Measurements from ENCODE around the gene DOCK4. TPM values are rescaled to one million over a fixed set of nuclear protein-coding genes. Genes with fewer than 3 reads are reported as not detected.

DOCK4 gene
- total and polyA plus RNA-seq, 2 of the 8 experiments (the other 6 are each of a cell fraction or from before 2014, with no cell fraction given) = 5.1 to 23.6 TPM

- TF ChIP-seq, protein P1, sequence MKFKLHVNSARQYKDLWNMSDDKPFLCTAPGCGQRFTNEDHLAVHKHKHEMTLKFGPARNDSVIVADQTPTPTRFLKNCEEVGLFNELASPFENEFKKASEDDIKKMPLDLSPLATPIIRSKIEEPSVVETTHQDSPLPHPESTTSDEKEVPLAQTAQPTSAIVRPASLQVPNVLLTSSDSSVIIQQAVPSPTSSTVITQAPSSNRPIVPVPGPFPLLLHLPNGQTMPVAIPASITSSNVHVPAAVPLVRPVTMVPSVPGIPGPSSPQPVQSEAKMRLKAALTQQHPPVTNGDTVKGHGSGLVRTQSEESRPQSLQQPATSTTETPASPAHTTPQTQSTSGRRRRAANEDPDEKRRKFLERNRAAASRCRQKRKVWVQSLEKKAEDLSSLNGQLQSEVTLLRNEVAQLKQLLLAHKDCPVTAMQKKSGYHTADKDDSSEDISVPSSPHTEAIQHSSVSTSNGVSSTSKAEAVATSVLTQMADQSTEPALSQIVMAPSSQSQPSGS (IDR thresholded peaks at IDR 0.05; ENCODE audit: low read length) = no peak
- TF ChIP-seq SAP30 (IDR thresholded peaks at IDR 0.05; ENCODE audit: insufficient read depth, insufficient replicate concordance, low read length) (no peak), NRF1 (IDR thresholded peaks at IDR 0.05; ENCODE audit: low read depth, low read length) (no peak), SIRT6 (IDR thresholded peaks at IDR 0.05; ENCODE audit: low read length) (no peak), POLR2A (IDR thresholded peaks at IDR 0.05; ENCODE audit: control extremely low read depth in 1 of 2, low read depth in 2 of 2, low read length in 2 of 2) (no peak), RFX5 (IDR thresholded peaks at IDR 0.05; ENCODE audit: borderline replicate concordance, low read depth, low read length) (no peak)
These were observed 16.5 kb downstream of the DOCK4 start (continued) for GRCh38 chr7:112189691-112190090.

Measured in H1 (cell line).